Measurements from ENCODE around the gene KANK4.

- TF ChIP-seq, protein P1, sequence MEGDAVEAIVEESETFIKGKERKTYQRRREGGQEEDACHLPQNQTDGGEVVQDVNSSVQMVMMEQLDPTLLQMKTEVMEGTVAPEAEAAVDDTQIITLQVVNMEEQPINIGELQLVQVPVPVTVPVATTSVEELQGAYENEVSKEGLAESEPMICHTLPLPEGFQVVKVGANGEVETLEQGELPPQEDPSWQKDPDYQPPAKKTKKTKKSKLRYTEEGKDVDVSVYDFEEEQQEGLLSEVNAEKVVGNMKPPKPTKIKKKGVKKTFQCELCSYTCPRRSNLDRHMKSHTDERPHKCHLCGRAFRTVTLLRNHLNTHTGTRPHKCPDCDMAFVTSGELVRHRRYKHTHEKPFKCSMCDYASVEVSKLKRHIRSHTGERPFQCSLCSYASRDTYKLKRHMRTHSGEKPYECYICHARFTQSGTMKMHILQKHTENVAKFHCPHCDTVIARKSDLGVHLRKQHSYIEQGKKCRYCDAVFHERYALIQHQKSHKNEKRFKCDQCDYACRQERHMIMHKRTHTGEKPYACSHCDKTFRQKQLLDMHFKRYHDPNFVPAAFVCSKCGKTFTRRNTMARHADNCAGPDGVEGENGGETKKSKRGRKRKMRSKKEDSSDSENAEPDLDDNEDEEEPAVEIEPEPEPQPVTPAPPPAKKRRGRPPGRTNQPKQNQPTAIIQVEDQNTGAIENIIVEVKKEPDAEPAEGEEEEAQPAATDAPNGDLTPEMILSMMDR (IDR thresholded peaks at IDR 0.05), result no peak
- TF ChIP-seq POLR2A (IDR thresholded peaks at IDR 0.05), result no peak
Observed at GRCh38 chr1:62295921-62296491, 23.2 kb downstream of the KANK4 start.
